Measurements from ENCODE around the gene ZBTB7C.

The ZBTB7C gene

GRCh38 chr18:48419277-48420022 lies 10.3 kb upstream of the ZBTB7C start:
- no peak for DNase-seq (ENCODE audit: extremely low spot score)
- POLR2A ChIA-PET, result no interaction called here
- TF ChIP-seq, protein P1, sequence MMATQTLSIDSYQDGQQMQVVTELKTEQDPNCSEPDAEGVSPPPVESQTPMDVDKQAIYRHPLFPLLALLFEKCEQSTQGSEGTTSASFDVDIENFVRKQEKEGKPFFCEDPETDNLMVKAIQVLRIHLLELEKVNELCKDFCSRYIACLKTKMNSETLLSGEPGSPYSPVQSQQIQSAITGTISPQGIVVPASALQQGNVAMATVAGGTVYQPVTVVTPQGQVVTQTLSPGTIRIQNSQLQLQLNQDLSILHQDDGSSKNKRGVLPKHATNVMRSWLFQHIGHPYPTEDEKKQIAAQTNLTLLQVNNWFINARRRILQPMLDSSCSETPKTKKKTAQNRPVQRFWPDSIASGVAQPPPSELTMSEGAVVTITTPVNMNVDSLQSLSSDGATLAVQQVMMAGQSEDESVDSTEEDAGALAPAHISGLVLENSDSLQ (IDR thresholded peaks at IDR 0.05), result no peak
- TF ChIP-seq CTBP1 (IDR thresholded peaks at IDR 0.05; ENCODE audit: borderline replicate concordance) (no peak), FOXK2 (IDR thresholded peaks at IDR 0.05) (no peak), NFRKB (IDR thresholded peaks at IDR 0.05) (no peak)
- CTCF ChIA-PET, result interaction anchor here (1.0 kb wide), 1 partner anchor 26 kb away, joined by 4 read pairs; no protein-coding TSS in a partner anchor

GRCh38 chr18:48418539-48419276 lies 9.5 kb upstream of the ZBTB7C start:
- no peak for TF ChIP-seq TARDBP (IDR thresholded peaks at IDR 0.05)
- no peak for TF ChIP-seq FOXA1 (IDR thresholded peaks at IDR 0.05)
- no peak for TF ChIP-seq SUZ12 (IDR thresholded peaks at IDR 0.05)
- TF ChIP-seq FOXK2 (IDR thresholded peaks at IDR 0.05), result no peak
- TF ChIP-seq SP1 (IDR thresholded peaks at IDR 0.05), result no peak
- TF ChIP-seq ARNT (IDR thresholded peaks at IDR 0.05), result no peak
- no peak for TF ChIP-seq CTBP1 (IDR thresholded peaks at IDR 0.05; ENCODE audit: borderline replicate concordance)
- no peak for TF ChIP-seq BHLHE40 (IDR thresholded peaks at IDR 0.05; ENCODE audit: borderline replicate concordance)
- TF ChIP-seq, protein P1 (IDR thresholded peaks at IDR 0.05), result no peak
- POLR2A ChIA-PET, result no interaction called here
- CTCF ChIA-PET, result interaction anchor here (1.0 kb wide), 1 partner anchor 26 kb away, joined by 4 read pairs; no protein-coding TSS in a partner anchor
- DNase-seq (ENCODE audit: extremely low spot score), result no peak

DNA sequence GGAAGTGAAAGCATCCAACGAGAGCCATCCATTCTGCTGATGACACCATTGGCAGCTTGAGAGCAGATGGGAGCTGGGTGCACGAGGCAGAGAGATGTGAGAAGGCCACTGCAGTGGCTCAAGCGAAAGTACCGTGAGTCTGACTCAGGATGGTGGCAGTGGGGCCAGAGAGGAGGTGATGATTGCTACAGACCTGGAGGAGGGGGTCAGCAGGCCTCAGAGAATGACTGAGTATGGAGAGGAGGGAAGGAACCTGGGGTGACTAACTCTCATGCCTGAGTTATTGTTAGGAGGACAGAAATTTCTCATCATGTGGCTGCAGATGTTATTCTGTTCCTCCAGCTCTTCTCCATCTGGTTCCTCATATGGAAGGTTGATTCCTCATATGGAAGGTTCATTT lies 8.8 kb upstream of the ZBTB7C start:
- no peak for DNase-seq (ENCODE audit: extremely low spot score)
- ChIA-PET CTCF (interaction anchor here (0.6 kb wide), 1 partner anchor 186 kb away, joined by 3 read pairs; no protein-coding TSS in a partner anchor), POLR2A (no interaction called here)
- TF ChIP-seq SUZ12 (IDR thresholded peaks at IDR 0.05) (no peak), HDGF (IDR thresholded peaks at IDR 0.05; ENCODE audit: borderline replicate concordance) (no peak), BHLHE40 (IDR thresholded peaks at IDR 0.05; ENCODE audit: borderline replicate concordance) (no peak), FOXK2 (IDR thresholded peaks at IDR 0.05) (no peak), ARNT (IDR thresholded peaks at IDR 0.05) (no peak), ZNF384 (IDR thresholded peaks at IDR 0.05) (no peak), FOXM1 (IDR thresholded peaks at IDR 0.05; ENCODE audit: borderline replicate concordance) (no peak), CTBP1 (IDR thresholded peaks at IDR 0.05; ENCODE audit: borderline replicate concordance) (no peak), LEF1 (IDR thresholded peaks at IDR 0.05; ENCODE audit: borderline replicate concordance) (no peak), FOXA1 (IDR thresholded peaks at IDR 0.05) (no peak), TARDBP (IDR thresholded peaks at IDR 0.05) (no peak), L3MBTL2 (conservative IDR thresholded peaks at IDR 0.05) (no peak)
- TF ChIP-seq, protein P1 (IDR thresholded peaks at IDR 0.05), result no peak

GRCh38 chr18:48413342-48413741 lies 4.2 kb upstream of the ZBTB7C start:
- CTCF ChIA-PET, result no interaction called here
- TF ChIP-seq FOXK2 (IDR thresholded peaks at IDR 0.05), result no peak
- no peak for TF ChIP-seq L3MBTL2 (conservative IDR thresholded peaks at IDR 0.05)
- no peak for TF ChIP-seq ARNT (IDR thresholded peaks at IDR 0.05)
- no peak for TF ChIP-seq SP1 (IDR thresholded peaks at IDR 0.05)
- TF ChIP-seq ZNF384 (IDR thresholded peaks at IDR 0.05), result no peak
- no peak for TF ChIP-seq HDGF (IDR thresholded peaks at IDR 0.05; ENCODE audit: borderline replicate concordance)
- no peak for TF ChIP-seq SUZ12 (IDR thresholded peaks at IDR 0.05)
- TF ChIP-seq LEF1 (IDR thresholded peaks at IDR 0.05; ENCODE audit: borderline replicate concordance), result no peak
- TF ChIP-seq FOXM1 (IDR thresholded peaks at IDR 0.05; ENCODE audit: borderline replicate concordance), result no peak
- TF ChIP-seq FOXA1 (IDR thresholded peaks at IDR 0.05), result no peak
- DNase-seq (ENCODE audit: extremely low spot score), result no peak
- POLR2A ChIA-PET, result no interaction called here

DNA sequence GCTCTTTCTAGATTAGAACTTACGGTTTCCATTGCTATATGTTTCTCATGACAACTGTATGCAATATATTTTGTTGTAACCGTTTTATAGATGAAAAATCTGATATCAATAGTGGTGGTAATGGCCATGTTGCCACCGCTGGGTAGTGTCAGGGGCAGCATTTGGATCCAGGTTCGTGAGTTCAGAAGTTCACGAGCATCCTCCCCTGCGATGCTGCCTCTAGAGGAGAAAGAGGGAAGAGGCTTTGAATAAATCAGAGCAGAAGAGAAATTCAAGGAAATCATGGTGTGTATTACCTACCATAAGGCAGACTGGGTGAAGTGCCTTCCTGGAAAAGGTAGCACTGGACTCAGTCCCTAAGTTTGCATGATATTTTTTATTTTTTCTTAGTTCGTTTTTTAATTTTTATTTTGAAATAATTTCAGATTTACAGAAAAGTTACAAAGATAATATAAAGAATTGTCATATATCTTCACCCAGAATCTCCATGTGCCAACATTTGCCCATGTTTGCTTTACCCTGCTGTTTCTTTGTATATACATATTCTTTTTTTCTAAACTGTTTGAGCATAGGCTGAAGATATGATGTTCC lies 3.3 kb upstream of the ZBTB7C start:
- POLR2A ChIA-PET, result no interaction called here
- CTCF ChIA-PET, result interaction anchor here (0.5 to 0.7 kb wide), 5 partner anchors 8 to 700 kb away, joined by 3 to 4 read pairs (median 3); no protein-coding TSS in a partner anchor

More for the DNA sequence above, 3.3 kb upstream of the ZBTB7C start:
- TF ChIP-seq, protein P1 (IDR thresholded peaks at IDR 0.05), result no peak
- TF ChIP-seq NFRKB (IDR thresholded peaks at IDR 0.05) (no peak), FOXK2 (IDR thresholded peaks at IDR 0.05) (no peak), ARNT (IDR thresholded peaks at IDR 0.05) (no peak), HDGF (IDR thresholded peaks at IDR 0.05; ENCODE audit: borderline replicate concordance) (no peak), ELF4 (IDR thresholded peaks at IDR 0.05) (no peak), FOXM1 (IDR thresholded peaks at IDR 0.05; ENCODE audit: borderline replicate concordance) (no peak), ZNF384 (IDR thresholded peaks at IDR 0.05) (no peak), TARDBP (IDR thresholded peaks at IDR 0.05) (no peak), BHLHE40 (IDR thresholded peaks at IDR 0.05; ENCODE audit: borderline replicate concordance) (no peak), SP1 (IDR thresholded peaks at IDR 0.05) (no peak), FOXA1 (IDR thresholded peaks at IDR 0.05) (no peak), LEF1 (IDR thresholded peaks at IDR 0.05; ENCODE audit: borderline replicate concordance) (no peak), SUZ12 (IDR thresholded peaks at IDR 0.05) (no peak), CTBP1 (IDR thresholded peaks at IDR 0.05; ENCODE audit: borderline replicate concordance) (no peak), L3MBTL2 (conservative IDR thresholded peaks at IDR 0.05) (no peak)
- DNase-seq (ENCODE audit: extremely low spot score), result peak; percentile 36
